Transverse colon (tissue), 4 donors: ENCODE measurements around the gene VRK2.

Experiments
- CTCF ChIP-seq, 5 experiments: fragments of 200-600 bp in 3 of 5; fragments of 450-650 bp in 2 of 5; sonication (generic) in 3 of 5; IDR thresholded peaks; 1 replicate in 2 of 5; 2 replicates in 3 of 5; pipeline ENCODE4 v1.5.1; 2016 to 2017; ENCODE audit warnings: antibody characterized with exemption in 5 of 5, inconsistent platforms in 3 of 5, mild to moderate bottlenecking in 2 of 5, moderate library complexity in 1 of 5
- POLR2A ChIP-seq: fragments of 450-650 bp; IDR thresholded peaks from one replicate; pipeline ENCODE4 v1.6.1; 2016; ENCODE audit warnings: antibody characterized with exemption, mild to moderate bottlenecking, moderate library complexity
- POLR2AphosphoS5 ChIP-seq, 3 donors: sonication (generic); formaldehyde crosslinking; IDR thresholded peaks; one replicate each; pipeline ENCODE4 v1.6.1; 2016; ENCODE audit warnings: antibody characterized with exemption in 3 of 3

- no peak for TF ChIP-seq CTCF (IDR thresholded peaks at IDR 0.05)
- TF ChIP-seq POLR2A, result no peak
- no peak for TF ChIP-seq POLR2AphosphoS5 (IDR thresholded peaks at IDR 0.05)
Observed at GRCh38 chr2:58137221-58137620, 90.6 kb downstream of the VRK2 start.
